GM23248 (cell line): ENCODE data around the gene FHL1. TPM values are rescaled to one million over a fixed set of nuclear protein-coding genes. Genes with fewer than 3 reads are reported as not detected.

Source experiments
- DNase-seq: peaks from one replicate; pipeline ENCODE4 v3.0.0-alpha.2; 2015
- H2AFZ ChIP-seq: fragments of 200-600 bp; sonication (generic); 2 replicates; pipeline ENCODE4 v1.6.1; 2016; ENCODE audit warnings: antibody characterized with exemption
- H3F3A ChIP-seq: fragments of 200-600 bp; sonication (generic); 2 replicates; pipeline ENCODE4 v1.6.1; 2016; ENCODE audit warnings: mild to moderate bottlenecking, antibody characterized with exemption, mixed run types; ENCODE audit not compliant: insufficient read depth
- H3K27ac ChIP-seq: fragments of 200-600 bp; sonication (generic); 2 replicates; pipeline ENCODE4 v1.5.1; 2016; ENCODE audit warnings: mild to moderate bottlenecking
- H3K27me3 ChIP-seq: fragments of 200-600 bp; sonication (generic); replicated peaks from 2 replicates; pipeline ENCODE4 v1.6.1; 2016; ENCODE audit warnings: mild to moderate bottlenecking; ENCODE audit not compliant: insufficient read depth
- H3K36me3 ChIP-seq: fragments of 200-600 bp; sonication (generic); 2 replicates; pipeline ENCODE4 v1.6.1; 2016; ENCODE audit warnings: low read depth, mild to moderate bottlenecking
- H3K4me1 ChIP-seq: fragments of 200-600 bp; sonication (generic); 2 replicates; pipeline ENCODE4 v1.6.1; 2016; ENCODE audit warnings: mild to moderate bottlenecking; ENCODE audit not compliant: insufficient read depth
- H3K4me2 ChIP-seq: fragments of 200-600 bp; sonication (generic); one replicate; pipeline ENCODE4 v1.6.1; 2016; ENCODE audit warnings: mild to moderate bottlenecking; ENCODE audit not compliant: unreplicated experiment
- H3K4me3 ChIP-seq: fragments of 200-600 bp; sonication (generic); 2 replicates; pipeline ENCODE4 v1.5.1; 2016; ENCODE audit warnings: mild to moderate bottlenecking
- H3K79me2 ChIP-seq: fragments of 200-600 bp; sonication (generic); 2 replicates; pipeline ENCODE4 v1.6.1; 2016; ENCODE audit warnings: mild to moderate bottlenecking; ENCODE audit not compliant: insufficient read depth
- H3K9ac ChIP-seq: fragments of 200-600 bp; sonication (generic); 2 replicates; pipeline ENCODE4 v1.6.1; 2016; ENCODE audit warnings: mild to moderate bottlenecking
- H3K9me2 ChIP-seq: fragments of 200-600 bp; sonication (generic); 2 replicates; pipeline ENCODE4 v1.6.1; 2016; ENCODE audit warnings: mixed run types, mild to moderate bottlenecking, moderate library complexity; ENCODE audit not compliant: insufficient read depth
- H3K9me3 ChIP-seq: fragments of 200-600 bp; sonication (generic); one replicate; pipeline ENCODE4 v1.6.1; 2017; ENCODE audit warnings: low read depth
- H4K20me1 ChIP-seq: fragments of 200-600 bp; sonication (generic); 2 replicates; pipeline ENCODE4 v1.6.0; 2016; ENCODE audit not compliant: insufficient read depth
- EZH2 ChIP-seq: fragments of 200-600 bp; sonication (generic); IDR thresholded peaks from 2 replicates; pipeline ENCODE4 v1.6.1; 2018; ENCODE audit warnings: antibody characterized with exemption, mild to moderate bottlenecking; ENCODE audit not compliant: insufficient read depth, poor library complexity, severe bottlenecking
- EZH2phosphoT487 ChIP-seq: fragments of 200-600 bp; sonication (generic); IDR thresholded peaks from 2 replicates; pipeline ENCODE4 v1.6.1; 2018; ENCODE audit warnings: antibody characterized with exemption, moderate library complexity, mild to moderate bottlenecking, low read depth; ENCODE audit not compliant: insufficient read depth
- WGBS, 2 experiments: methylation state at CpG; one replicate each; pipeline ENCODE4 v1.1.6; 2015 to 2017; ENCODE audit warnings: low lambda C conversion rate in 2 of 2, low coverage in 1 of 2; ENCODE audit errors: missing lambda C conversion rate in 2 of 2; 5-methylcytosine and 5-hydroxymethylcytosine counted together
- in situ Hi-C: fragments of 300-500 bp; cut with MboI; formaldehyde crosslinking; loops from 2 replicates; pipeline ENCODE4 v1.15.0; 2020
- polyA plus RNA-seq: library from polyadenylated mRNA; unstranded; fragments of >200 nt; fragmentation: Nextera tagmentation; extraction: Ambion mirVana; gene quantifications from 2 replicates; pipeline ENCODE4 v1.2.1, GENCODE V29; 2016
- total RNA-seq: library from RNA; depleted of rRNA; stranded (reverse); fragments of >200 nt; shearing (Covaris generic); gene quantifications from 2 replicates; pipeline ENCODE4 v1.2.3, GENCODE V29; 2014

FHL1 gene
- total and polyA plus RNA-seq, 2 experiments from 2014 or later: 55.8 to 57.5 TPM

DNA sequence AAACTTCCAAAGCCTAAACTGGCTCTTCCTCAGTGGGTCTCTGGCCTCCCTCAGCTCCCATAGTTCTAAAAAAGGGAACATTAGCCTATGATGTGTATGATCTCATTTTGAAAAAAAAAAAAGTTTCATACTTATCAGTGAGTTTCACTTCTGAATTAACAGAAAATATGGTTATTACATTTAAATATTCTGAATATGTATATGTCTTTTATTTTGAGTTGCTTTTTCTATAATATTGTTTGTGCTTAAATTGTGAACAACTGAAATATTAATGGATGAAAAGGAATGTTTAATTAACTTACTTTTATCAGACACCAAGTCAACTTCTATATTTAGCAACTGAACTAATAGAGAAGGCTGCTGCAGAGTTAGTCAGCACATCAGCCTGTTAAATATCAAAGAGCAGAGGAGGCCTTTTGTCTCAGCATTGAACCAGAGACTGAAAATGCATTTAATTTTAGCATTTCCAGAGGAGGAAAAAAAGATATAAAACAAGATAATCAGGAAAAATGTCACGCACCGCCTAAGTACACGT is 20.4 kb upstream of the FHL1 start:
- peak; percentile 65 for DNase-seq
- in situ Hi-C loops: no loop called here
- no peaks in the 10 kb centered on the region for H3K79me2 ChIP-seq
- no peak overlapping the region for H3K27ac ChIP-seq
- WGBS, 2 experiments: 19 to 22% methylated on average over 3 of the region's 3 CpGs
- peak overlapping the region; percentile 42 for H3K4me2 ChIP-seq
- peaks cover 11% of the 10 kb centered on the region for H3K4me1 ChIP-seq
- peak overlapping the region; percentile 29; the same call in 1 of the 2 replicates for H2AFZ ChIP-seq
- 0 out of 2 replicates have a peak overlapping the region, but pooled peaks have one; percentile 14 for H3K9ac ChIP-seq
- no peaks in the 10 kb centered on the region for H3K9me2 ChIP-seq
- no peaks in the 10 kb centered on the region for H4K20me1 ChIP-seq
- no peaks in the 10 kb centered on the region for H3K36me3 ChIP-seq
- H3K27me3 ChIP-seq: no peaks in the 10 kb centered on the region
- TF ChIP-seq EZH2phosphoT487 (no peak), EZH2 (no peak)
- H3K4me3 ChIP-seq: no peak overlapping the region
- H3K9me3 ChIP-seq: no peaks in the 10 kb centered on the region
- peaks cover 11% of the 10 kb centered on the region; the same call in 1 of the 2 replicates for H3F3A ChIP-seq

DNA sequence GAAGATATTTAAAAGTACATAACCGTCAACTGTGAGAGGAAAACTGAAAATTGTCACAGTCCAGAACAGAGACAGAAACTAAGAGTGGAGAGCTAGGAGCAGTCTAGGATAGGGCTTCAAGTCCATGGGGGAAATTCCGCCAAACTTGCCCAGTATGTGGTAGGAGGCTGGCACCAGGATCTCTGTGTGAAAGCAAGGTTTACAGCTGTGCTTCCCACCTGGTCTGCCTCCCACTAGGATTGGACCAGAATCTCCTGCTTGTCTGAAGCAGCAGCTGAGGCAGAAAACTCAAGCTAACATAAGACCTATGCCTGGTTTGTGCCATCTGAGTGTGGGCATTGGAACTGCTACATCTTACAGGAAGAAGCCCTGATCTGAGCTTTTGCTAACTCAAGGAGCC is 18.6 kb upstream of the FHL1 start:
- 95 to 100% methylated on average over 1 to 2 of the region's 2 CpGs for WGBS, 2 experiments
- Histone ChIP-seq H3K27me3 (no peaks in the 10 kb centered on the region), H3K9me3 (no peaks in the 10 kb centered on the region), H3K4me2 (no peak overlapping the region), H2AFZ (no peak overlapping the region), H3K27ac (no peak overlapping the region), H3K4me1 (peaks cover 11% of the 10 kb centered on the region), H3K9ac (no peak overlapping the region), H3K79me2 (no peaks in the 10 kb centered on the region), H3F3A (peaks cover 11% of the 10 kb centered on the region; the same call in 1 of the 2 replicates), H4K20me1 (no peaks in the 10 kb centered on the region), H3K9me2 (no peaks in the 10 kb centered on the region), H3K4me3 (no peak overlapping the region), H3K36me3 (no peaks in the 10 kb centered on the region)
- in situ Hi-C loops: no loop called here
- TF ChIP-seq EZH2phosphoT487: no peak
- TF ChIP-seq EZH2: no peak
- DNase-seq: no peak

DNA sequence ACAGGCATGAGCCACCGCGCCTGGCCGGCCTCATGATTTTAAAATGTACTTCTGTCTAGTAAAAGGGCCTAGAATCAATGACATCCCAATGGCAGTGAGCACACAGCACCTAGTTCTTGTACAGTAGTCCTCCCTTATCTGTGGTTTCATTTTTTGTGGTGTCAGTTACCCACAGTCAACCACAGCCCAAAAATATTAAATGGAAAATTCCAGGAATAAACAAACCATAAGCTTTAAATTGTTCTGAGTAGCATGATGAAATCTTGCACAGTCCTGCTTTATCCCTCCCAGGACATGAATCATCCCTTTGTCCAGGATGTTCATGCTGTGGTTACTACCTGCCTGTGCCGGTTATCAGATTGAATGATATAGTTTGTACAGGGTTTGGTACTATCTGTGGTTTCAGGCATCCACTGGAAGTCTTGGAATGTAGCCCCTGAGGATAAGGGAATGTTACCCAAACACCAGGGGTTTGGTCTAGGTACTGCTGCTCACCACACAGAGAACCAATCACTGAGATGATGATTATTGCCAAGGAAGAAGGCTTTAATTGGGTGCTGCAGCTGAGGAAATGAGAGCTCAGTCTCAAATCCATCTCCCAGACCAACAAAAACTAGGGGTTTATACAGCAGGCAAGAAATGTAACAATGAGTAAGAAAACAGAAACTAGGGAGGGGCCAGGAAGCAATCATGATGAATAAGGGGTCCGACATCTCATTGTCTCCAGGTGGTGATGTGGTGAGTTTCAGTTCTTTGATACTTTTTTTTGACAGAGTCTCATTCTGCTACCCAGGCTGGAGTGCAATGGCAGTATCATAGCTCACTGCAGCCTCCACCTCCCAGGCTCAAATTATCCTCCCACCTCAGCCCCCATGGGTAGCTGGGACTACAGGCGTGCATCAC is 16.2 kb upstream of the FHL1 start:
- peak; percentile 82; the same call in 1 of the 2 replicates for TF ChIP-seq EZH2phosphoT487
- no peak for TF ChIP-seq EZH2
- Histone ChIP-seq H3K9me3 (no peaks in the 10 kb centered on the region), H2AFZ (no peak overlapping the region), H3K36me3 (no peaks in the 10 kb centered on the region), H3K4me2 (no peak overlapping the region), H3K4me3 (no peak overlapping the region), H3K9ac (no peak overlapping the region), H4K20me1 (no peaks in the 10 kb centered on the region), H3K9me2 (no peaks in the 10 kb centered on the region), H3K27me3 (no peaks in the 10 kb centered on the region), H3K27ac (peak overlapping the region; percentile 62), H3K79me2 (no peaks in the 10 kb centered on the region), H3F3A (peaks cover 11% of the 10 kb centered on the region; the same call in 1 of the 2 replicates), H3K4me1 (peaks cover 11% of the 10 kb centered on the region)
- 62 to 65% methylated on average over 5 to 6 of the region's 6 CpGs for WGBS, 2 experiments
- in situ Hi-C loops: no loop called here
- DNase-seq: peak; percentile 75

DNA sequence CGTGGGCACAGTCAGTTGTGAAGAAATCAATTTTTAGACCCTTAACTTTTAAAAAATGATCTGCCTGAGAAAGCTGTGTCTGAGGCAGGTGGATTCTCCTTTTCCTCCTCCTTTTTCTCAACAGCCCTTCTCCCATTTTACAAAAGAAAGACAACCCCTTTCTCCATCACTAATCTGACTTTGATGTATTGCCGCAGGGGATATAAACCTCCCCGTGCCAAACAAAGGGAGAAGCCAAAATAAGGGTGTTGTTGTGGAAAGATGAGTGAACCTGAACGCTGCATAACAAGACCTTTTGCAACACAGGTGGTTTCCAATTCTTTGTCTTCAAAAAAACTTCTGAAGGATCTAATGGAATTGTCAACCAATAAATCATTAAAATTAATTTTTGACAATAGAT is 8.4 kb upstream of the FHL1 start:
- 73 to 77% methylated on average over 4 of the region's 4 CpGs for WGBS, 2 experiments

More for the DNA sequence above, 8.4 kb upstream of the FHL1 start:
- no peaks in the 10 kb centered on the region for H3K79me2 ChIP-seq
- H3K27ac ChIP-seq: no peak overlapping the region
- in situ Hi-C loops: no loop called here
- no peaks in the 10 kb centered on the region for H3K27me3 ChIP-seq
- no peaks in the 10 kb centered on the region for H3K4me1 ChIP-seq
- H3K4me2 ChIP-seq: no peak overlapping the region
- no peak for DNase-seq
- no peak overlapping the region for H2AFZ ChIP-seq
- no peaks in the 10 kb centered on the region for H3K9me3 ChIP-seq
- no peak overlapping the region for H3K9ac ChIP-seq
- H3K9me2 ChIP-seq: no peaks in the 10 kb centered on the region
- no peaks in the 10 kb centered on the region for H3K36me3 ChIP-seq
- H3K4me3 ChIP-seq: no peak overlapping the region
- TF ChIP-seq EZH2 (no peak), EZH2phosphoT487 (no peak)
- H3F3A ChIP-seq: no peaks in the 10 kb centered on the region
- H4K20me1 ChIP-seq: no peaks in the 10 kb centered on the region
